Measurements from ENCODE around the gene F11R. TPM values are rescaled to one million over a fixed set of nuclear protein-coding genes. Genes with fewer than 3 reads are reported as not detected.

Gene F11R
- total and polyA plus RNA-seq, 2 donors (not counting 3 experiments of a cell fraction or from before 2014, with no cell fraction given), result 97.0 to 124 TPM

- Histone ChIP-seq H3K4me3 (replicated peaks in 1 of 3; ENCODE audit: insufficient read depth in 1 of 3, low read depth in 1 of 3, low read length in 3 of 3) (no peak overlapping the region), H3K79me2 (ENCODE audit: control insufficient read depth, insufficient read depth, low read length) (no peaks in the 10 kb centered on the region), H3K36me3 (ENCODE audit: control insufficient read depth in 2 of 2, extremely low read depth in 1 of 2, insufficient read depth in 2 of 2, low read length in 2 of 2) (no peaks in the 10 kb centered on the region), H3K27me3 (ENCODE audit: control insufficient read depth in 2 of 2, insufficient read depth in 2 of 2, low read length in 2 of 2) (peaks cover 2% of the 10 kb centered on the region in 2 experiments), H4K20me1 (replicated peaks; ENCODE audit: control insufficient read depth, extremely low read depth, insufficient read depth, low read length) (no peaks in the 10 kb centered on the region), H3K4me1 (ENCODE audit: control insufficient read depth, extremely low read depth, insufficient read depth, low read length) (no peaks in the 10 kb centered on the region), H3K9me1 (replicated peaks; ENCODE audit: control insufficient read depth, extremely low read depth, insufficient read depth, low read length) (no peaks in the 10 kb centered on the region), H2AFZ (ENCODE audit: low read depth, low read length) (no peak overlapping the region), H3K9ac (replicated peaks; ENCODE audit: extremely low read depth, insufficient read depth, low read length) (no peak overlapping the region), H3K4me2 (ENCODE audit: insufficient read depth, low read length) (no peak overlapping the region), H3K27ac (ENCODE audit: insufficient read depth, low read depth, low read length) (no peak overlapping the region), H3K9me3 (replicated peaks; ENCODE audit: control insufficient read depth, insufficient read depth, low read length) (no peaks in the 10 kb centered on the region)
- no TSS peak for BruUV-seq (replicated peaks)
- POLR2A ChIA-PET, result no interaction called here
- dilution Hi-C loops (cut with MboI; ENCODE audit: extremely low pct_ligation_motif_present, low sequenced_read_pairs) (no loop called here), intact Hi-C loops (cut with micrococcal nuclease) (no loop called here)
- TF ChIP-seq MYC (IDR thresholded peaks at IDR 0.05; ENCODE audit: low read depth, low read length), result no peak
- no peak for TF ChIP-seq CTCF (IDR thresholded peaks at IDR 0.05; ENCODE audit: extremely low read depth in 1 of 2, insufficient read depth in 1 of 2, low read depth in 1 of 2, low read length in 2 of 2)
- no peak for TF ChIP-seq GATA2 (IDR thresholded peaks at IDR 0.05; ENCODE audit: insufficient read depth, insufficient read length, low read depth, low read length)
- TF ChIP-seq POLR2A (IDR thresholded peaks at IDR 0.05; ENCODE audit: low read depth, low read length), result no peak
- no peak for TF ChIP-seq POLR2AphosphoS5 (IDR thresholded peaks at IDR 0.05; ENCODE audit: insufficient read depth, low read depth, low read length)
- TF ChIP-seq JUN (IDR thresholded peaks at IDR 0.05; ENCODE audit: borderline replicate concordance, insufficient read depth, insufficient read length, low read depth), result no peak
- no peak for TF ChIP-seq MAX (IDR thresholded peaks at IDR 0.05; ENCODE audit: insufficient read depth, insufficient read length)
- no peak for TF ChIP-seq EZH2 (IDR thresholded peaks at IDR 0.05; ENCODE audit: borderline replicate concordance, low read depth, low read length, severe bottlenecking)
- no peak for TF ChIP-seq FOS (IDR thresholded peaks at IDR 0.05; ENCODE audit: borderline replicate concordance, insufficient read depth, low read length)
- no peak for FAIRE-seq
- CTCF ChIA-PET, result interaction anchor here (1.3 to 1.6 kb wide), 3 partner anchors 24 to 79 kb away, joined by 4 to 7 read pairs (median 4); partner anchors contain the start of genes F11R and USF1
- no peak for DNase-seq (ENCODE audit: low read depth, low spot score)
Measured at GRCh38 chr1:161069241-161069640, 48.3 kb upstream of the F11R start.
